NCI-H524 (cell line): Measurements from ENCODE around the gene PRPF40A.

Experiments
- DNase-seq, 2 experiments: peaks; one replicate each; lab custom pipeline; 2025; lab: John Stamatoyannopoulos, UW

PRPF40A gene

GRCh38 chr2:152651834-152652233, 65.4 kb downstream of the PRPF40A start:
- DNase-seq: no peak

- no peak for DNase-seq
These were observed 66.4 kb downstream of the PRPF40A start for GRCh38 chr2:152650768-152651371.

- DNase-seq: no peak
These were observed 67.3 kb downstream of the PRPF40A start for GRCh38 chr2:152649997-152650396.

- DNase-seq: no peak
These were observed 68.9 kb downstream of the PRPF40A start for GRCh38 chr2:152648336-152648735.

- DNase-seq: peak in 1 of 2 experiments; percentile 9
These were observed 69.7 kb downstream of the PRPF40A start for GRCh38 chr2:152647552-152647951.

GRCh38 chr2:152646775-152647174, 70.5 kb downstream of the PRPF40A start:
- no peak for DNase-seq

- DNase-seq: no peak
These were observed 71.0 kb downstream of the PRPF40A start for GRCh38 chr2:152646264-152646663.

- no peak for DNase-seq
These were observed 72.9 kb downstream of the PRPF40A start for GRCh38 chr2:152644189-152644873.

- no peak for DNase-seq
These were observed 78.7 kb downstream of the PRPF40A start for GRCh38 chr2:152638590-152638989.

GRCh38 chr2:152638056-152638455, 79.2 kb downstream of the PRPF40A start:
- DNase-seq: no peak

GRCh38 chr2:152637251-152637650, 80.0 kb downstream of the PRPF40A start:
- DNase-seq: no peak

GRCh38 chr2:152635635-152636298, 81.5 kb downstream of the PRPF40A start:
- DNase-seq: peak; percentile 51 to 53

- no peak for DNase-seq
These were observed 84.5 kb downstream of the PRPF40A start for GRCh38 chr2:152632736-152633135.

GRCh38 chr2:152630466-152630865, 86.8 kb downstream of the PRPF40A start:
- DNase-seq: no peak

- DNase-seq: no peak
These were observed 88.1 kb downstream of the PRPF40A start for GRCh38 chr2:152629202-152629601.

- DNase-seq: peak in 1 of 2 experiments; percentile 26
These were observed 89.8 kb downstream of the PRPF40A start for GRCh38 chr2:152627351-152627957.

- no peak for DNase-seq
These were observed 90.3 kb downstream of the PRPF40A start for GRCh38 chr2:152626911-152627339.

- no peak for DNase-seq
These were observed 92.5 kb downstream of the PRPF40A start for GRCh38 chr2:152624805-152625204.

GRCh38 chr2:152623775-152624174, 93.5 kb downstream of the PRPF40A start:
- DNase-seq: no peak

GRCh38 chr2:152623076-152623740, 94.1 kb downstream of the PRPF40A start:
- DNase-seq: no peak

- DNase-seq: no peak
These were observed 95.0 kb downstream of the PRPF40A start for GRCh38 chr2:152622219-152622618.

- no peak for DNase-seq
These were observed 96.3 kb downstream of the PRPF40A start for GRCh38 chr2:152620985-152621384.
